Esophagus muscularis mucosa (tissue), 3 donors: Measurements from ENCODE around the gene SWAP70.

Experiments
- POLR2A ChIP-seq: fragments of 450-650 bp; IDR thresholded peaks from one replicate; pipeline ENCODE4 v1.6.1; 2017; ENCODE audit warnings: antibody characterized with exemption, moderate library complexity, mild to moderate bottlenecking, low read depth
- POLR2AphosphoS5 ChIP-seq, 2 donors: sonication (generic); formaldehyde crosslinking; IDR thresholded peaks; one replicate each; pipeline ENCODE4 v1.6.1; 2017; ENCODE audit warnings: antibody characterized with exemption in 2 of 2
- TF ChIP-seq, protein P1 (sequence below), 3 experiments: fragments of 200-600 bp in 2 of 3; fragments of 450-650 bp in 1 of 3; sonication (generic) in 2 of 3; IDR thresholded peaks; one replicate each; pipeline ENCODE4 v1.5.1; 2017 to 2019; ENCODE audit warnings: antibody characterized with exemption in 3 of 3, mild to moderate bottlenecking in 2 of 3, moderate library complexity in 1 of 3

DNA sequence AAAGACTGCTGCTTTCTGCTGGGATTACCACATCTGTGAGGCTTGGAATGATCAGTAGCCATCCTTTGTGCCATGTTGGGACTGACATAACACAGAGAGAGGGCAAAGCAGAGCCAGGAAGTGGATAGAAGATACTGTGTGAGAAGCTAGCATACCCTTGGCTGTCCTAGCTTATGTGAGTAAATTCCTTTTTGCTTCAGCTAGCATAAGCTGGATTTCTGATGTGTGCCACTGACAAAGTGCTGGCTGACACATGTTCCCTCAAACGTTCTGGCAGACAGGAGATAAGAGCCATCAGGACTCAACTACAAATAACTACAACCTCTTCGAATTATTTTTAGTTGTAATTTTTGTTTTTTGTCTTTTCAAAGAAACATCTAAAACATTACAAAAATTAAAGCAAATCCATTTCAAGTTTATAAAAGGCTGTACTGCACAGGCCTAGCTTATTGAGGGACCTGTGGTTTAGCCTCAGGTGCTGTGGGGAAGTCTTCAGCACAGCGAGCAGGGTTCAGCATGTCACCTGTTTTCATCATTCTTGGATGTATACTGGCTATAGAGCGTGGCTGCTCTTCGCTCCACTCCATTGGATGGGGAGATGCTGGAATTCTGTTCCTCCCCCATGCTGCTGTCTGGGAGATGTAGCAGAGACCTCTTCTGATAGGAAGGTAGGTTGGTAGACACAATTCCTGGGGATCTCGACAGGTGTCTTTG lies 120.9 kb downstream of the SWAP70 start:
- TF ChIP-seq POLR2AphosphoS5 (IDR thresholded peaks at IDR 0.05) = no peak
- TF ChIP-seq, protein P1, sequence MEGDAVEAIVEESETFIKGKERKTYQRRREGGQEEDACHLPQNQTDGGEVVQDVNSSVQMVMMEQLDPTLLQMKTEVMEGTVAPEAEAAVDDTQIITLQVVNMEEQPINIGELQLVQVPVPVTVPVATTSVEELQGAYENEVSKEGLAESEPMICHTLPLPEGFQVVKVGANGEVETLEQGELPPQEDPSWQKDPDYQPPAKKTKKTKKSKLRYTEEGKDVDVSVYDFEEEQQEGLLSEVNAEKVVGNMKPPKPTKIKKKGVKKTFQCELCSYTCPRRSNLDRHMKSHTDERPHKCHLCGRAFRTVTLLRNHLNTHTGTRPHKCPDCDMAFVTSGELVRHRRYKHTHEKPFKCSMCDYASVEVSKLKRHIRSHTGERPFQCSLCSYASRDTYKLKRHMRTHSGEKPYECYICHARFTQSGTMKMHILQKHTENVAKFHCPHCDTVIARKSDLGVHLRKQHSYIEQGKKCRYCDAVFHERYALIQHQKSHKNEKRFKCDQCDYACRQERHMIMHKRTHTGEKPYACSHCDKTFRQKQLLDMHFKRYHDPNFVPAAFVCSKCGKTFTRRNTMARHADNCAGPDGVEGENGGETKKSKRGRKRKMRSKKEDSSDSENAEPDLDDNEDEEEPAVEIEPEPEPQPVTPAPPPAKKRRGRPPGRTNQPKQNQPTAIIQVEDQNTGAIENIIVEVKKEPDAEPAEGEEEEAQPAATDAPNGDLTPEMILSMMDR (IDR thresholded peaks at IDR 0.05) = no peak
- no peak for TF ChIP-seq POLR2A
